ENCODE results near the gene TACR1.
"Not testable (repeated sequence)": the region's sequence is repeated elsewhere in the genome, so short reads cannot be mapped to it uniquely, and the experiment has no call there.

GRCh38 chr2:75057150-75057549 is 142.2 kb downstream of the TACR1 start:
- TF ChIP-seq POLR2A (IDR thresholded peaks at IDR 0.05; ENCODE audit: low read depth, low read length); RFX5 (IDR thresholded peaks at IDR 0.05; ENCODE audit: low read depth, low read length); RAD21 (IDR thresholded peaks at IDR 0.05; ENCODE audit: low read length); RCOR1 (IDR thresholded peaks at IDR 0.05; ENCODE audit: insufficient replicate concordance, low read length); CEBPB (IDR thresholded peaks at IDR 0.05; ENCODE audit: low read depth, low read length); BHLHE40 (IDR thresholded peaks at IDR 0.05; ENCODE audit: low read depth, low read length); SMC3 (IDR thresholded peaks at IDR 0.05; ENCODE audit: low read depth, low read length); CHD1 (IDR thresholded peaks at IDR 0.05; ENCODE audit: low read depth, low read length); MXI1 (IDR thresholded peaks at IDR 0.05; ENCODE audit: borderline replicate concordance, low read depth, low read length); MAZ (IDR thresholded peaks at IDR 0.05; ENCODE audit: borderline replicate concordance, low read depth, low read length); MAFK (IDR thresholded peaks at IDR 0.05; ENCODE audit: low read depth, low read length): not testable (repeated sequence)
- TF ChIP-seq, protein P1, sequence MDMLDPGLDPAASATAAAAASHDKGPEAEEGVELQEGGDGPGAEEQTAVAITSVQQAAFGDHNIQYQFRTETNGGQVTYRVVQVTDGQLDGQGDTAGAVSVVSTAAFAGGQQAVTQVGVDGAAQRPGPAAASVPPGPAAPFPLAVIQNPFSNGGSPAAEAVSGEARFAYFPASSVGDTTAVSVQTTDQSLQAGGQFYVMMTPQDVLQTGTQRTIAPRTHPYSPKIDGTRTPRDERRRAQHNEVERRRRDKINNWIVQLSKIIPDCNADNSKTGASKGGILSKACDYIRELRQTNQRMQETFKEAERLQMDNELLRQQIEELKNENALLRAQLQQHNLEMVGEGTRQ (IDR thresholded peaks at IDR 0.05; ENCODE audit: low read depth, low read length): not testable (repeated sequence)
- TF ChIP-seq, protein P2, sequence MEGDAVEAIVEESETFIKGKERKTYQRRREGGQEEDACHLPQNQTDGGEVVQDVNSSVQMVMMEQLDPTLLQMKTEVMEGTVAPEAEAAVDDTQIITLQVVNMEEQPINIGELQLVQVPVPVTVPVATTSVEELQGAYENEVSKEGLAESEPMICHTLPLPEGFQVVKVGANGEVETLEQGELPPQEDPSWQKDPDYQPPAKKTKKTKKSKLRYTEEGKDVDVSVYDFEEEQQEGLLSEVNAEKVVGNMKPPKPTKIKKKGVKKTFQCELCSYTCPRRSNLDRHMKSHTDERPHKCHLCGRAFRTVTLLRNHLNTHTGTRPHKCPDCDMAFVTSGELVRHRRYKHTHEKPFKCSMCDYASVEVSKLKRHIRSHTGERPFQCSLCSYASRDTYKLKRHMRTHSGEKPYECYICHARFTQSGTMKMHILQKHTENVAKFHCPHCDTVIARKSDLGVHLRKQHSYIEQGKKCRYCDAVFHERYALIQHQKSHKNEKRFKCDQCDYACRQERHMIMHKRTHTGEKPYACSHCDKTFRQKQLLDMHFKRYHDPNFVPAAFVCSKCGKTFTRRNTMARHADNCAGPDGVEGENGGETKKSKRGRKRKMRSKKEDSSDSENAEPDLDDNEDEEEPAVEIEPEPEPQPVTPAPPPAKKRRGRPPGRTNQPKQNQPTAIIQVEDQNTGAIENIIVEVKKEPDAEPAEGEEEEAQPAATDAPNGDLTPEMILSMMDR (conservative IDR thresholded peaks at IDR 0.05; ENCODE audit: low read depth, low read length): not testable (repeated sequence)
- TF ChIP-seq, protein P3, sequence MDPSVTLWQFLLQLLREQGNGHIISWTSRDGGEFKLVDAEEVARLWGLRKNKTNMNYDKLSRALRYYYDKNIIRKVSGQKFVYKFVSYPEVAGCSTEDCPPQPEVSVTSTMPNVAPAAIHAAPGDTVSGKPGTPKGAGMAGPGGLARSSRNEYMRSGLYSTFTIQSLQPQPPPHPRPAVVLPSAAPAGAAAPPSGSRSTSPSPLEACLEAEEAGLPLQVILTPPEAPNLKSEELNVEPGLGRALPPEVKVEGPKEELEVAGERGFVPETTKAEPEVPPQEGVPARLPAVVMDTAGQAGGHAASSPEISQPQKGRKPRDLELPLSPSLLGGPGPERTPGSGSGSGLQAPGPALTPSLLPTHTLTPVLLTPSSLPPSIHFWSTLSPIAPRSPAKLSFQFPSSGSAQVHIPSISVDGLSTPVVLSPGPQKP (IDR thresholded peaks at IDR 0.05; ENCODE audit: borderline replicate concordance, low read depth, low read length): not testable (repeated sequence)
